ENCODE measurements around the gene STAC.

Gene STAC

DNA sequence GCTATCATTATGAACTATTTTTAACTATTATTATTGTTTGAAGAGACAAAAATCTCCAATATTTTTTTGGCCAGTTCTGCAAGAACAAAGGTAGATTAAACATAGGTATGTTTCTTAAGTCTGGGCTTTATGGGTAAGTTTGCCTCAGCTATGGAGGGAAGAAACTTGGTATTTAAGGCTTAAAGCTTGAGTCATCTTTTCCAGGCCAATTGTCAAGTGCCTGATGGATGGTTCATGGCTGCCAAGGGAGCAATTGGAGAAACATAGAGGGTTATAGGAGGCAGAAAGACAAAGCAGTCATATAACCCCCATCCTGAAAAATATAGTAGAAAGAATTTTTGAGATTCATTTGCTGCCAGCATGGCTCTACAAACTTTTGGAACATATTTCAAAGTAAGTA is 7.2 kb upstream of the STAC start:
- no peaks in the 10 kb centered on the region for H3K36me3 ChIP-seq (replicated peaks; ENCODE audit: insufficient read depth, low read length)
- no peak overlapping the region for H3K27ac ChIP-seq (ENCODE audit: low read length)
- H3K4me3 ChIP-seq (ENCODE audit: low read length): no peak overlapping the region
- H4K20me1 ChIP-seq (ENCODE audit: insufficient read depth, low read length): no peaks in the 10 kb centered on the region
- H3K4me2 ChIP-seq (ENCODE audit: low read depth, low read length): no peak overlapping the region
- no peak for DNase-seq
- H3K27me3 ChIP-seq (replicated peaks; ENCODE audit: insufficient read depth, low read length): no peaks in the 10 kb centered on the region
- H3K9ac ChIP-seq (ENCODE audit: low read length): no peak overlapping the region
- H3K9me2 ChIP-seq (replicated peaks; ENCODE audit: insufficient read depth, low read length): no peaks in the 10 kb centered on the region
- no peaks in the 10 kb centered on the region for H3K4me1 ChIP-seq (ENCODE audit: low read length)
- H3K79me2 ChIP-seq (ENCODE audit: low read length): no peaks in the 10 kb centered on the region
- H3F3A ChIP-seq (ENCODE audit: insufficient read depth, low read length): no peaks in the 10 kb centered on the region
- TF ChIP-seq CTCF (IDR thresholded peaks at IDR 0.05; ENCODE audit: low read length) (no peak), EZH2 (optimal IDR thresholded peaks at IDR 0.05; ENCODE audit: low read depth, low read length) (no peak)
- no peak overlapping the region for H2AFZ ChIP-seq (ENCODE audit: low read length)
- H3K9me3 ChIP-seq (replicated peaks; ENCODE audit: insufficient read depth, low read length): no peaks in the 10 kb centered on the region

- Histone ChIP-seq H3K9me3 (replicated peaks; ENCODE audit: insufficient read depth, low read length) (no peaks in the 10 kb centered on the region), H3K4me2 (ENCODE audit: low read depth, low read length) (no peak overlapping the region), H3K9me2 (replicated peaks; ENCODE audit: insufficient read depth, low read length) (no peaks in the 10 kb centered on the region), H3K79me2 (ENCODE audit: low read length) (no peaks in the 10 kb centered on the region), H3K36me3 (replicated peaks; ENCODE audit: insufficient read depth, low read length) (no peaks in the 10 kb centered on the region), H4K20me1 (ENCODE audit: insufficient read depth, low read length) (no peaks in the 10 kb centered on the region), H3K4me1 (ENCODE audit: low read length) (no peaks in the 10 kb centered on the region), H3K27me3 (replicated peaks; ENCODE audit: insufficient read depth, low read length) (no peaks in the 10 kb centered on the region), H3K27ac (ENCODE audit: low read length) (no peak overlapping the region), H2AFZ (ENCODE audit: low read length) (no peak overlapping the region), H3K4me3 (ENCODE audit: low read length) (no peak overlapping the region), H3F3A (ENCODE audit: insufficient read depth, low read length) (no peaks in the 10 kb centered on the region), H3K9ac (ENCODE audit: low read length) (no peak overlapping the region)
- no peak for DNase-seq
- TF ChIP-seq CTCF (IDR thresholded peaks at IDR 0.05; ENCODE audit: low read length) (no peak), EZH2 (optimal IDR thresholded peaks at IDR 0.05; ENCODE audit: low read depth, low read length) (no peak), EZH2phosphoT487 (IDR thresholded peaks at IDR 0.05; ENCODE audit: low read length) (no peak)
Measured at GRCh38 chr3:36373666-36374065, 6.6 kb upstream of the STAC start.

- peak overlapping the region; percentile 89 for H3K4me2 ChIP-seq (ENCODE audit: low read depth, low read length)
- H2AFZ ChIP-seq (ENCODE audit: low read length): peak overlapping the region; percentile 91
Measured at GRCh38 chr3:36379872-36380220, 458 bp upstream of the STAC start.

DNA sequence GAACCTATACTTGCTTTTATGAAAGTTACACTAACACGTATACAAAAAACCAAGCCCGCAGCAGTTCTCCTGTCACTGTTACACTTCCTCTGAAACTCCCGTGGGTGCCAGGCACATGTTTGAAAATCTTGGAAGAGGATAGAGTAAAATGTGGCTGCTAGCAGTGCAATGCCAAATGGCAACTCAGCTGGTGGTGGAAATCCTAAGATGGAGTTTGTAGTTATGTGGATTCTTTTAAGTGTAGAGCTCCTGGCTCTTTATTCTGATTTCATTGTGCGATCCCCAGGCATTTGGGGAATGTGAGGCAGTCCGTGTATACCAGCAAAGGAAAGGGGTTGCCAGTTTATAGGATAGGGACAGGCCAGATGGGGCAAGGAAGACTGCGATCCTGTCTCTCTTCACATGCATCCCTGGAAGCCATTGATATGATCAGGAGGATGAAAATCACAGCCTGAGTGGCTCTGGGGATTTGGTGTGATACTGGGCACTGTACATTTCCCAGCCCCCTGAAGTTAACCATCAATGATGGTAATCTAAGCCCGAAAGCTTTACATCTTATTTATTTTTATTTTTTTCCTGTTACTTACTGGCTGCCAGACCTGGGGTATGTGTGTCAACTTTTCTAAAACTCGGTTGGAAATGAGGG is 1.1 kb downstream of the STAC start:
- DNase-seq: no peak
- no peaks in the 10 kb centered on the region for H3K36me3 ChIP-seq (replicated peaks; ENCODE audit: insufficient read depth, low read length)
- no peaks in the 10 kb centered on the region for H3K9me2 ChIP-seq (replicated peaks; ENCODE audit: insufficient read depth, low read length)
- no peak overlapping the region for H3K27ac ChIP-seq (ENCODE audit: low read length)
- H3K4me3 ChIP-seq (ENCODE audit: low read length): peak overlapping the region; percentile 74
- TF ChIP-seq EZH2 (optimal IDR thresholded peaks at IDR 0.05; ENCODE audit: low read depth, low read length) (no peak), CTCF (IDR thresholded peaks at IDR 0.05; ENCODE audit: low read length) (no peak), EZH2phosphoT487 (IDR thresholded peaks at IDR 0.05; ENCODE audit: low read length) (no peak)
- H2AFZ ChIP-seq (ENCODE audit: low read length): peak overlapping the region; percentile 91; the same call in 1 of the 2 replicates
- H3K27me3 ChIP-seq (replicated peaks; ENCODE audit: insufficient read depth, low read length): no peaks in the 10 kb centered on the region
- no peaks in the 10 kb centered on the region for H3K79me2 ChIP-seq (ENCODE audit: low read length)
- peak overlapping the region; percentile 89; the same call in 1 of the 2 replicates for H3K4me2 ChIP-seq (ENCODE audit: low read depth, low read length)
- H3K4me1 ChIP-seq (ENCODE audit: low read length): no peaks in the 10 kb centered on the region
- no peak overlapping the region for H3K9ac ChIP-seq (ENCODE audit: low read length)
- H3K9me3 ChIP-seq (replicated peaks; ENCODE audit: insufficient read depth, low read length): no peaks in the 10 kb centered on the region
- no peaks in the 10 kb centered on the region for H3F3A ChIP-seq (ENCODE audit: insufficient read depth, low read length)
- no peaks in the 10 kb centered on the region for H4K20me1 ChIP-seq (ENCODE audit: insufficient read depth, low read length)

More at GRCh38 chr3:36379872-36380220, 458 bp upstream of the STAC start:
- no peak for TF ChIP-seq EZH2 (optimal IDR thresholded peaks at IDR 0.05; ENCODE audit: low read depth, low read length)
- Histone ChIP-seq H3K4me1 (ENCODE audit: low read length) (no peaks in the 10 kb centered on the region), H3K9ac (ENCODE audit: low read length) (no peak overlapping the region), H3K4me3 (ENCODE audit: low read length) (peak overlapping the region; percentile 74), H3F3A (ENCODE audit: insufficient read depth, low read length) (no peaks in the 10 kb centered on the region), H3K36me3 (replicated peaks; ENCODE audit: insufficient read depth, low read length) (no peaks in the 10 kb centered on the region), H3K27me3 (replicated peaks; ENCODE audit: insufficient read depth, low read length) (no peaks in the 10 kb centered on the region), H3K9me3 (replicated peaks; ENCODE audit: insufficient read depth, low read length) (no peaks in the 10 kb centered on the region), H4K20me1 (ENCODE audit: insufficient read depth, low read length) (no peaks in the 10 kb centered on the region), H3K9me2 (replicated peaks; ENCODE audit: insufficient read depth, low read length) (no peaks in the 10 kb centered on the region), H3K79me2 (ENCODE audit: low read length) (no peaks in the 10 kb centered on the region), H3K27ac (ENCODE audit: low read length) (no peak overlapping the region)
- no peak for DNase-seq
